HCT116 (cell line): ENCODE results near the gene SERINC1. TPM values are rescaled to one million over a fixed set of nuclear protein-coding genes. Genes with fewer than 3 reads are reported as not detected.

ENCODE experiments used
- ATAC-seq: fragments of 200-7000 bp; cut with Tn5 transposase; 2 replicates; pipeline ENCODE4 v1.9.1; 2020; ENCODE audit warnings: mild to moderate bottlenecking, moderate library complexity
- BruUV-seq: library from RNA; stranded (reverse); fragments of 400-500 nt; replicated peaks from 2 replicates; lab custom pipeline; 2021; lab: Mats Ljungman, UMichigan
- CTCF ChIA-PET: fragments of 300-600 bp; sonication (Branson Sonifier 250); formaldehyde crosslinking; loops from one replicate; lab custom pipeline; 2021; ENCODE audit warnings: antibody characterized with exemption; lab: Charles Lee
- POLR2A ChIA-PET: fragments of 300-600, 350-600 bp; sonication (Branson Sonifier 250); formaldehyde crosslinking; loops from one replicate; lab custom pipeline; 2021; ENCODE audit warnings: antibody characterized with exemption; lab: Charles Lee
- RAD21 ChIA-PET, 2 experiments: fragments of 300-600 bp; sonication (Branson Sonifier 250); formaldehyde crosslinking; loops; one replicate each; lab custom pipeline; 2023; ENCODE audit warnings: low total read pairs in 2 of 2; ENCODE audit not compliant: uncharacterized antibody in 2 of 2, unreplicated experiment in 2 of 2, low non-redundant PET in 1 of 2; lab: Charles Lee
- DNase-seq: peaks from one replicate; pipeline ENCODE4 v3.0.0-alpha.2; 2010; ENCODE audit warnings: low read depth, low spot score
- H2AFZ ChIP-seq: fragments of 200-600 bp; shearing (Covaris generic), sonication (generic); 2 replicates; pipeline ENCODE4 v1.6.1; 2017; ENCODE audit warnings: low read depth, mixed run types, mixed read lengths, antibody characterized with exemption, low read length; ENCODE audit not compliant: poor library complexity, severe bottlenecking
- H3K27ac ChIP-seq: 2 replicates; pipeline ENCODE4 v1.5.1; 2012; ENCODE audit warnings: low read depth, low read length
- H3K27me3 ChIP-seq: fragments of 200-600 bp; sonication (generic); 2 replicates; pipeline ENCODE4 v1.6.1; 2016; ENCODE audit warnings: mixed run types, low read length, mixed read lengths; ENCODE audit not compliant: insufficient read depth
- H3K36me3 ChIP-seq, 2 experiments: fragments of 200-500 bp in 1 of 2; fragments of 200-600 bp in 1 of 2; sonication (Bioruptor generic) in 1 of 2; sonication (generic) in 1 of 2; 2 replicates each; pipeline versions ENCODE4 v1.5.1 to v1.6.1; 2014 to 2016; ENCODE audit warnings: low read length in 2 of 2, inconsistent platforms in 1 of 2, mixed read lengths in 1 of 2, mixed run types in 1 of 2; ENCODE audit not compliant: insufficient read depth in 2 of 2, control insufficient read depth in 1 of 2
- H3K4me1 ChIP-seq, 2 experiments: fragments of 200-600 bp in 1 of 2; sonication (generic) in 1 of 2; 2 replicates each; pipeline versions ENCODE4 v1.5.1 to v1.6.1; 2012 to 2017; ENCODE audit warnings: low read length in 2 of 2, inconsistent platforms in 1 of 2, mild to moderate bottlenecking in 1 of 2, mixed read lengths in 1 of 2, mixed run types in 1 of 2, moderate library complexity in 1 of 2; ENCODE audit not compliant: insufficient read depth in 2 of 2, control insufficient read depth in 1 of 2
- H3K4me2 ChIP-seq: fragments of 200-600 bp; sonication (generic); 2 replicates; pipeline ENCODE4 v1.6.1; 2017; ENCODE audit warnings: mixed run types, low read length, mixed read lengths
- H3K4me3 ChIP-seq, 2 experiments: fragments of 200-600 bp in 1 of 2; sonication (generic) in 1 of 2; replicated peaks in 1 of 2; 2 replicates each; pipeline ENCODE4 v1.5.1; 2011 to 2016; ENCODE audit warnings: low read length in 2 of 2, control low read depth in 1 of 2, low read depth in 1 of 2, mild to moderate bottlenecking in 1 of 2, mixed read lengths in 1 of 2, mixed run types in 1 of 2
- H3K79me2 ChIP-seq: fragments of 200-600 bp; sonication (generic); 2 replicates; pipeline ENCODE4 v1.6.1; 2017; ENCODE audit warnings: mild to moderate bottlenecking, mixed run types, low read length, moderate library complexity, mixed read lengths; ENCODE audit not compliant: insufficient read depth
- H3K9ac ChIP-seq: fragments of 200-600 bp; sonication (generic); 2 replicates; pipeline ENCODE4 v1.6.1; 2016; ENCODE audit warnings: low read length, mixed read lengths
- H3K9me2 ChIP-seq: fragments of 200-600 bp; sonication (generic), shearing (Covaris generic); 2 replicates; pipeline ENCODE4 v1.6.1; 2017; ENCODE audit warnings: mixed run types, mild to moderate bottlenecking, moderate library complexity; ENCODE audit not compliant: insufficient read depth
- H3K9me3 ChIP-seq, 2 experiments: fragments of 200-500 bp in 1 of 2; fragments of 200-600 bp in 1 of 2; sonication (Bioruptor generic) in 1 of 2; sonication (generic) in 1 of 2; 2 replicates each; pipeline ENCODE4 v1.6.1; 2014 to 2017; ENCODE audit warnings: low read length in 2 of 2, mixed read lengths in 2 of 2, inconsistent platforms in 1 of 2, low read depth in 1 of 2, mild to moderate bottlenecking in 1 of 2, mixed run types in 1 of 2, moderate library complexity in 1 of 2; ENCODE audit not compliant: control insufficient read depth in 1 of 2, insufficient read depth in 1 of 2
- H4K20me1 ChIP-seq: fragments of 200-600 bp; sonication (generic), shearing (Covaris generic); 2 replicates; pipeline ENCODE4 v1.6.1; 2017; ENCODE audit warnings: mixed run types, mild to moderate bottlenecking, moderate library complexity; ENCODE audit not compliant: insufficient read depth
- CBX3 ChIP-seq: IDR thresholded peaks from 2 replicates; pipeline ENCODE4 v1.6.1; 2012; ENCODE audit warnings: low read depth
- CTCF ChIP-seq, 3 experiments: fragments of 200-600 bp in 1 of 3; sonication (generic) in 1 of 3; IDR thresholded peaks in 2 of 3; conservative IDR thresholded peaks in 1 of 3; 2 replicates each; pipeline ENCODE4 v1.5.1; 2012 to 2017; ENCODE audit warnings: low read depth in 2 of 3, low read length in 2 of 3, antibody characterized with exemption in 1 of 3, borderline replicate concordance in 1 of 3, control low read depth in 1 of 3, mild to moderate bottlenecking in 1 of 3, mixed read lengths in 1 of 3, mixed run types in 1 of 3, moderate library complexity in 1 of 3; ENCODE audit not compliant: insufficient read depth in 1 of 3
- EGR1 ChIP-seq: IDR thresholded peaks from 2 replicates; pipeline ENCODE4 v1.6.1; 2012; ENCODE audit warnings: low read depth
- ELF1 ChIP-seq: IDR thresholded peaks from 2 replicates; pipeline ENCODE4 v1.6.1; 2012; ENCODE audit warnings: low read depth, borderline replicate concordance
- FOSL1 ChIP-seq: IDR thresholded peaks from 2 replicates; pipeline ENCODE4 v1.6.1; 2012; ENCODE audit warnings: low read depth
- MAX ChIP-seq: IDR thresholded peaks from 2 replicates; pipeline ENCODE4 v1.6.1; 2012
- POLR2AphosphoS5 ChIP-seq: IDR thresholded peaks from 2 replicates; pipeline ENCODE4 v1.6.1; 2011; ENCODE audit warnings: mild to moderate bottlenecking, low read depth, low read length, moderate library complexity
- RAD21 ChIP-seq: IDR thresholded peaks from 2 replicates; pipeline ENCODE4 v1.6.1; 2012; ENCODE audit warnings: low read depth, mild to moderate bottlenecking
- SRF ChIP-seq: IDR thresholded peaks from 2 replicates; pipeline ENCODE4 v1.6.1; 2012; ENCODE audit warnings: low read depth
- ZFX ChIP-seq: fragments of 450-650 bp; IDR thresholded peaks from 2 replicates; pipeline ENCODE4 v1.6.1; 2017
- intact Hi-C: fragments of 100-400 bp; cut with micrococcal nuclease; formaldehyde crosslinking; loops from 2 replicates; pipeline ENCODE4 v1.10.0; 2022
- total RNA-seq: library from RNA; stranded (reverse); gene quantifications from one replicate; pipeline ENCODE4 v1.2.1, GENCODE V29; 2021; ENCODE audit not compliant: unreplicated experiment

The SERINC1 gene
- total RNA-seq, 1 experiment from 2014 or later: 45.2 TPM

- no peak for DNase-seq
- Histone ChIP-seq H3K4me3 (peak overlapping the region; percentile 83 to 95), H3K27ac (peak overlapping the region; percentile 50), H3K4me1 (peaks cover 2 to 10% of the 10 kb centered on the region in 2 experiments; a peak in 3 of 4 replicates), H3K9ac (peak overlapping the region; percentile 85), H2AFZ (peak overlapping the region; percentile 60), H3K9me2 (no peaks in the 10 kb centered on the region), H4K20me1 (no peaks in the 10 kb centered on the region), H3K79me2 (peaks cover 46% of the 10 kb centered on the region), H3K9me3 (no peaks in the 10 kb centered on the region), H3K36me3 (no peaks in the 10 kb centered on the region), H3K4me2 (peak overlapping the region; percentile 86), H3K27me3 (no peaks in the 10 kb centered on the region)
- RAD21 ChIA-PET: interaction anchor here in 1 of 2 experiments (0.6 kb wide), 1 partner anchor 73 kb away, joined by 5 read pairs; the partner anchor contains the start of gene HSF2
- TSS peak; percentile 71 for BruUV-seq
- POLR2A ChIA-PET: no interaction called here
- CTCF ChIA-PET: interaction anchor here (1.2 kb wide), 1 partner anchor 368 kb away, joined by 3 read pairs; no protein-coding TSS in a partner anchor
- ATAC-seq: peak; percentile 41
- intact Hi-C loops: no loop called here
- no peak for TF ChIP-seq ELF1
- TF ChIP-seq MAX: no peak
- TF ChIP-seq CTCF (IDR thresholded peaks at IDR 0.05 in 2 of 3, conservative IDR thresholded peaks at IDR 0.05 in 1 of 3; ENCODE audit: borderline replicate concordance in 1 of 3, insufficient read depth in 1 of 3, low read depth in 2 of 3, low read length in 2 of 3): no peak
- no peak for TF ChIP-seq RAD21
- no peak for TF ChIP-seq ZFX
- TF ChIP-seq SRF: no peak
- TF ChIP-seq FOSL1: no peak
- no peak for TF ChIP-seq CBX3
- TF ChIP-seq EGR1: no peak
- TF ChIP-seq POLR2AphosphoS5: no peak
Measured at GRCh38 chr6:122472022-122472340, 374 bp upstream of the SERINC1 start.
